ENCODE measurements around the gene KRT10.

Gene KRT10

DNA sequence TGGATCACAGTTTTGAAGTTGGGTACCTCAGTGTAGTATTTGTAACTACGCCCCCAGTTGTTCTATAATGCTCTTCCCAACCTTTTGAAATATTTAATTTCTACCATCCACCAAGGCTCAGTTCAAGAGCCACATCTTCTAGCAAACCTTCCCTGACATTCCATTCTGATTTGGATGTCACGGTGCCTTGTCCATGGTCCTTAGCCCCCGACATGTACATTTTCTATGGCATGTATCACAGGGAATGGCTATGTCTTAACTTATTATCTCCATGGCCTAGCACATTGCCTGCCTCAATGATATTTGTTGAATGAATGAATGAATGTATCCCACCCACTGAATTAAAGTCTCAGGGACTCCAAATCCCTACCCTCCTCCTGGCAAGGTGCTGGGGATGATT lies 16.3 kb downstream of the KRT10 start:
- DNase-seq (ENCODE audit: low read depth in 2 of 2): no peak

DNA sequence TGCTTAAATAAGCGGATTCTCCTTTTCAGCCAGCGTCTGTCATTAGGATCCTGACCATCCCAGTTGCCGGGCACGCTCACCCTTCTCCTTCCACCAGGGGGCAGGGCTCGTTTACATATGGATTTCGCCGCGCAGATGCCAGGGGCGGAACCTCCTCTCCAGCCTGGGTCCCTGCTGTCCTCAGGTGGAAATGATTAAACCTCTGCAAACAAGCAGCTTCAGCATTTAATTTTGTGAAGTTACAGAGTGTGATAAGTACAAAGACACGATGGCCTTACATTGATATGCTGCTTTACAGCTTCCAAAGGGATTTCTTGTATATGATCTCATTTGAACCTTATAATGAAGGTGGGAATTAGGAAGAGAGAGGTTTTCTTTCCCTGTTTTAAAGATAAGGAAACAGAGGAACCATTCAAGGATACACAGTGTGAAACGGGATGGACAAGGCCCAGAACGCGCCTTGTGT lies 18.8 kb downstream of the KRT10 start:
- DNase-seq (ENCODE audit: low read depth in 2 of 2): peak; percentile 64 to 69

DNA sequence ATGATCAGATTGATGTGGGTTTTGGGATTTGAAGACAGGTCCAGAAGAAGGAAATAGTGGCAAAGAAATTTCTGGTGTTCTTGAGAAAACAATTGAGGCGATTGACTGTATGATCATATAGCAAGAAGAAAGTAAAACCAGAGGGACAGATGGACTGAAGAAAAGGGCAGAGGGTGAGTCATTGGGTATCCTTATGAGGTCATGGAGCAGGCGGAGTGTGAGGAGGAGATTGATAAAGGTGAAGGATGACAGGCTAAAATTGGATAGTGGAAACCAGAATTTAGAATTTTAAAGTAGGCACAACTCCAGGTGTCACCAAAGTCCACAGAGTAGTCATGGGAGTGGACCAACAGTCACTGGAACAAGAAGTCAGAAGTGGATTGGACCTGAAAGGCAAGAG lies 21.3 kb downstream of the KRT10 start:
- DNase-seq (ENCODE audit: low read depth in 2 of 2): no peak

DNA sequence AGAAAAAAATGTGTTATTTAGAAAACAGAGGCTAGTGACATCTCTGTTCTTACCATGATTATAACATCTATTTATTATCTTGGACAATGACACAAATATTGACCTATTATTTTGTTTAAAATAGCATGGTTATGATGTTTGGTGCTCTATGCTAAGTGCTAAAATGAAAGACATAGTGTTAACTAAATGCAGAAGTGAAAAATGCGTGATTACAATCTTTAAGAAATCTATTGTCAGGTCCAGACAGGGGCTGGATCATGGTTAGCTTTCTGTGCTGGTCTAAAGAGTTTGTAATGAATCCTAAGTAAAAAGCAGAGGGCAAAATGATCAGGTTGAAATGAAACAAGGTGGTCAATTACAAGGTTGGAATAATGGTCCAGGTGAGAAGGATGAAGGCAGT lies 22.0 kb downstream of the KRT10 start:
- no peak for DNase-seq (ENCODE audit: low read depth in 2 of 2)

DNA sequence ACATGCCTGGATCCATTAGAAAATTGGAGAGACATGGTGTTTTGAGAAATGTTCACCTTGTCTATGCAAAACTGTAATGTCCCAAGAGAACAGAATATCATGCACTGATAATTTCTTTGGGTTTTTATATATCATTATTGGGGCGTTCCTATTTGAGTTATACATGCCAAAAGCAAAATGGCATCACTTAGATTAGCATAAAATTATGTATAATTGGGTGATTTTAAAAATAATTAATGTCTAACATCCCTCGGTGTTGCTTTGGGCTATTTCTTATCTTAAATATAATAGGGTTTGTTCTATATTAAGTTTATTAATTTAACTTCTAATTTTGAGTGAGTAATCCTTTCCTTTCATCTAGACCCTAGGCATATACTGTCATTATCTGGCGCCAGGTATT lies 22.6 kb downstream of the KRT10 start, which contains the start of gene KRT28:
Gene KRT28 (minus strand): TSS at position 101 of the 400 bp plus-strand sequence. CDS start 66 bp downstream, at position 35.
- DNase-seq (ENCODE audit: low read depth in 2 of 2): no peak

DNA sequence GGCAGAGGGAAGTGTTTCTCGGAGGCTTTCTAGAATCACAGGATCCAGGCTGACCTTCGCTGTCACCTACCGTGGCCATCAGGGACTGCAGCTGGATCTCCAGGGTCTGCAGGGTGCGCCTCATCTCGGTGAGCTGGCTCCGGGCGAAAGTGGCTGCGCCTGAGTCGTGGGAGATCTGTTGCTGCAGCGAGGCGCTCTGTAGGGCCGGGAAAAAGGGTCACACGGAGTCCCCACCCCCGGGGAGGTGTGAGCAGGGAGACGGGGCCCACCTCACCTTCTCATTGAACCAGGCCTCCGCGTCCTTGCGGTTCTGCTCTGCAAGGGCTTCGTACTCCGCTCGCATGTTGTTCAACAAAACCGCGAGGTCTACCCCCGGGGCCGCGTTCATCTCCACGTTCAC lies 25.6 kb downstream of the KRT10 start:
- no peak for DNase-seq (ENCODE audit: low read depth in 2 of 2)

DNA sequence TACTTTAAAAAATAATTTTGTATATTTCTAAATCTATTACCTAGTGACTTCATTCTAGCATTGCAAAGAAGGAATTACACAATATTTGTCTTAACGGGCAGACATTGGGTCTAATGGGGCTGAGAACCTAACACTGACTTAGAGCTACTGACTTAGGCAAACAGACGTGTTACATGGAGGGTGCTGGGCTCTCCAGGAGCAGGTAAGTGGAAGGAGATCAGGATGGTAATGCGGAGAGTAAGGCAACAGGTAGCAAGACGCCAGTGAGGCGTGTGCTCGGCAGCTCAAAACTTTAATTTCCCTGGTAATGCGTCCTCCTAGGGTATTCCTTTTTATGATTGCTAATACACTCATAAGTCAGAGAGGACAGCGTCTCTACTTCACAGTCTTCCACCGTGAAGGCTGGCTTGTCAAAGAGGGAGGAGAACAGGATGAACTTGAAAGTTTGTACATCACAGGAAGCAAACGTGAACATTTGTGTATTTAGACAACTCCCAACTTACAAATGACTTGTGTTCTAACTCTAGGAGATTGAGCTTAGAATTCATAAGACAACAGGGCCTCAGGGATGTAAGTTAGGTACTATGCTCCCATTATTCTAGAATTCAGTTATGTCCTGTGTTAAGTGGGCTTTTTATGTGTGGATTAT lies 27.3 kb downstream of the KRT10 start:
- no peak for DNase-seq (ENCODE audit: low read depth in 2 of 2)

DNA sequence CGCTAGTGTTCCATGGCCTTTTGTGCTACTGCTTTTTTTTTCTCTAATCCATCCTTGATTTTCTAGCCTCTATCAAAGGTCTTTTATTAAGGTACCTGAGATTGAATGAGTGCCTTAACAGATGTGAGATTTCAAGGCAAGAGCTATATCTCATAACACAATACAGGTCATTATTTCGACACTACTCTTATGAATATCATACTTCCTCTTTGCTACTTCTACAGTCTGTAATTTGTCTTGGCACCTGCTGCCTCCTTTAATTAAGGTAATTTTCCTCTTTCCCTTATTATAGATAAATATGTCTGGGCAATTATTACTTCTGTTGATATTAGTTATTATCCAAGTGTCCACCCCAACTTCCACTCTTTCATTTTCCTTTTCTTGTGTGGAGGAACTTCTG lies 27.9 kb downstream of the KRT10 start:
- DNase-seq (ENCODE audit: low read depth in 2 of 2): no peak

DNA sequence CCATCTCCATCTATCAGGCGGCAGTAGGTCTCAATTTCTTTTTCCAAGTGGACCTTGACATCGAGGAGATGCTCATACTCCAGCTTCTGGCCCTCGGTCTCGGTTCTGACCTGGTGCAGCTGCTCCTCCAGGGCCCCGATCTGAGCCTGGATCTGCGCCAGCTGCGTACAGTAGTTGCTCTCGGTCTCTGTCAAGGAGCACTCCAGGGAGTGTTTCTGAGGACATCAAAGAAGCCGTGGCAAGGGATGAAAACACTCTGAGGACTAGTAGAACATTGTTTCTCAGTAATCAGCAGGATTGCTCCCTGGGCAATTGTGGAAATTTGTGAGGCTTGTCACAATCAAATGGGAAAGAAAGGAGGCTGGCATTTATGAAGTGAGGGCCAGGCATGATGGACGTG lies 28.6 kb downstream of the KRT10 start:
- no peak for DNase-seq (ENCODE audit: low read depth in 2 of 2)

DNA sequence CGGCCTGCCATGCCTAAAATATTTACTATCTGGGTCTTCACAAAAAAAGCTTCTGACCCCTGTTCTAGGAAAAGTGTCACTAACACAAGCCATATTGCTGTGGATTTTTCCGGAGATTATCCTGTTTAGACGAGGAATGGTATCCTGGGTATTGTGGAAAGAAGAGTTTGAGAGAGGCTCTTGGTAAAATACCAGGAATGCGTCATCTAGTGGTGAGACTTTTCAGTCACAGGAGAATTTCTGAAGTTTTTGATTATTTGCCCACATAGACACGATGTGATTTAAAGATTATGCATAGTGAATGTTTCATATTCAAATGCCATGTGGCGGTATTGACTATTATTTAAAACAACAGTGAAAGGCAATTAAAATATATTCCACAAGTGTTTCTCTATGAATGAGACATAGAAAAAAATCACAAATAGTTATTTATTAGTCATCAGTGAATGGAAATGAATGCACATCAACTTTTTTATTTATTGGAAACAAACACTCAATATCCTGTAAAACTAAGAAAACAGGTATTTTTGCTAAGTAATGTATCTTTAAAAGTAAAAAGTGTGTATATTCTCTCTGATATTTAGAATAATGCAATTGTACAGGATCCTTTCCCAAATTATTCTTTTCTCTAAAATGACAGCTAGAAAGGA lies 30.5 kb downstream of the KRT10 start:
- DNase-seq (ENCODE audit: low read depth in 2 of 2): no peak

DNA sequence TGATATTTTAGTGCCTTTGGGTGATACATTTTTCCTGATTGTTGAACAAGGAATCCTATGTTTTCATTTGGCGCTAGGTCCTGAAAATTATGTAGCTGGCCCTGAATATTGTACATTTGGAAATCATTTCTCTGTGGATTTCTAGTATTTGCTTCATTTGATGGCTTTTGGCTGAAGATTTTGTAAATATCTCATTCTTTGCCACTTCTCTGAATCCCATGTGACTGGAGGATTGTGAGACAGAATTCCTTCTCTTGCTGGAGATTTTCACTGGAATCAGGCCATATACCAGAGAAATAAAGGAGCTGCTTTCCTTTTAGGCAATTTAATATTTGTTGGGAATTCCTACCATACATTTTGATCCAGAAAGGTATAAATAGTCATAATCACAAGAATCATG lies 31.3 kb downstream of the KRT10 start:
- DNase-seq (ENCODE audit: low read depth in 2 of 2): no peak

DNA sequence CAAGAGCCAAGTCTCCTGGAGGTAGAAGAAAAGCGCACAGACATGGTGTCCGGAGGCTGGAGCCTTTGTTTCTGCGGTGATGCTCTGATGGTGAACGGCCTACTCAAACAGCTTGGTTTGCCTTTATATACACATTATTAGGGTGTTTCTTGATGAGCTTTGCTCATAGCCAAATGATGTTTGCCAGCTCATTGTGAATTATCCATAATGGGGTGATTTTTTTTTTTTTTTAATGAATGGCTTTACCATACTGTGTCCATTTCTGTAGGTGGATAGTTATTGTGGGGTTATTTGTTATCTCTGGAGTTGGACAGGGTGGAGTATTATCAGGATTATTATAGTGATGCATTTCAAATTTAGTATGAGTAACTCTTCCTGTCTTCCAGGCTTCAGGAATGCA lies 40.0 kb downstream of the KRT10 start, which contains the start of gene KRT27:
Gene KRT27 (minus strand): TSS at position 101 of the 400 bp plus-strand sequence. CDS start 57 bp downstream, at position 44.
- no peak for DNase-seq (ENCODE audit: low read depth in 2 of 2)

DNA sequence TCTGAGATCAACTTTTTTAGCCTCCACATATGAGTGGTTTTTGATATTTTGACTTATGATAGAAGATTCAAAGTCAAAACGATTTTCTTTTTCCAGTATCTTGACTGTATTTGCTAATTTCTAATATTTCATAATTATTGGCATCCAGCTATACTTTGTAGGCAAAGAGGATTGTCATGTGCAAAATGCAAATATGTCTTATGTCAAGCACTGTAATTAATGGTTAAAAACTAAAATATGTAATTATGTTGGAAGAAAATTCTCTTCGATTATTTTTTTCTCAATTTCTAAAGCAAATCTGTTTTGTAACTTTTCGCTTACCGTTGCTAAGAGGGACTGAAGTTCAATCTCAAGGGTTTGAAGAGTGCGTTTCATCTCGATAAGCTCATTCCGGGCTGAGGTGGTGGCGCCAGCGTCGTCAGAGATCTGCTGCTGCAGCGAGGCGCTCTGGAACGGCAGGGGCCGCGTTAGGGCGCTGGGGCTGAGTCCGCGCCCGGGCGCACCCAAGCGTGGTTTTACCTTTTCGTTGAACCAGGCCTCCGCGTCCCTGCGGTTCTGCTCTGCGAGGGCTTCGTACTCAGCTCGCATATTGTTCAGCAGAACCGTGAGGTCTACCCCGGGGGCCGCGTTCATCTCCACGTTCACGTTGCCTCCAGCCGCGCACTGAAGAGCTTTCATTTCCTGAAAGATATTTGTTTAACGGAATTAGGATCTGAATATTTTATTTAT lies 43.1 kb downstream of the KRT10 start:
- peak in 1 of 2 donors; percentile 8 for DNase-seq (ENCODE audit: low read depth in 2 of 2)

DNA sequence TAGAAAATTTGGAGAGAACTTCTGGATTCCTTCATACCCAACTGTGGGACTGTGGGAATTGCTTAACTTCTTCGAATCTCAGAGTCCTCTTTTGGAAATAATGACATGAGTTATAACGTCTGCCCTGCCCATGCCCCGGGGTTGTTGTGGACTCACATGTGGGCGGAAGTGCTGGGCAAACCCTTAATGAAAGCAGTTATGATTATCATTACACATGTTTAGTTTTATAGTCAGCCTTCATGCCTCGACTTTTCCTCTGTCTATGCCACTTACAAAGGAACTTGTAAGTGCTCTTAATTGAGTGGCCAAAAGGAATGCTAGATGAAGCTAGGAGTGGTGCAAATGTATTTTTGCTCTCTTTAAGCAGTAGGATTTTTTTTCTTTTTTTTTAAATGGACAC lies 44.0 kb downstream of the KRT10 start:
- no peak for DNase-seq (ENCODE audit: low read depth in 2 of 2)

DNA sequence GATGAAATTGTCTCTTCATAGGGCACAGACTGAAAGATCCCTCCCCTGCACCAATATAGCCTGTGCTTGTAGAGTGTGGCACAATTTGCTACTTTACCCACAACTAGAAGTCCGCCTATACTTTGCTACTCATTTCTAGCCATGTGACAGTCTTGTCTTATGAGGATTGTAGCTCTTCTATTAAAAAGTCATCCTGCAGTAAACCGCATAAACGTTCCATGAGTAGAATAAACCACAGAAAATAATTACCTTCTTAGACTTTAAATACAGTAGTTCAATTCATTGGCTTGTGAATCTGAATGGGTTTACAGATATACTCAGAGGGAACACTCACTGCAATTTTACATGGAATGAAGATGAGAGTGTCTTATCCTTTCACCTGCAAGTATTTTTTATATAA lies 44.4 kb downstream of the KRT10 start:
- DNase-seq (ENCODE audit: low read depth in 2 of 2): no peak

DNA sequence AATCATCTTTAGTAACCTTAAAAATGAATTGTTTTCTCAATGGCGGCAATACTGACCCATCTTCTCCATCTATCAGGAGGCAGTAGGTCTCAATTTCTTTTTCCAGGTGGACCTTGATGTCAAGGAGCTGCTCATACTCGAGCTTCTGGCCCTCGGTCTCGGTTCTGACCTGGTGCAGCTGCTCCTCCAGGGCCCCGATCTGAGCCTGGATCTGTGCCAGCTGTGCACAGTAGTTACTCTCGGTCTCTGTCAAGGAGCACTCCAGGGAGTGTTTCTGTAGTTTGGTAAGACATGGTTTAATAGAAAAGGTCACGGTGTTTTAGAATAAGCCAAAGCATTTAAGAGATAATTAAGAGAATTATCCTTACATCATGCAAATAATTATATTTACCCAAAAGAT lies 45.0 kb downstream of the KRT10 start:
- DNase-seq (ENCODE audit: low read depth in 2 of 2): no peak

DNA sequence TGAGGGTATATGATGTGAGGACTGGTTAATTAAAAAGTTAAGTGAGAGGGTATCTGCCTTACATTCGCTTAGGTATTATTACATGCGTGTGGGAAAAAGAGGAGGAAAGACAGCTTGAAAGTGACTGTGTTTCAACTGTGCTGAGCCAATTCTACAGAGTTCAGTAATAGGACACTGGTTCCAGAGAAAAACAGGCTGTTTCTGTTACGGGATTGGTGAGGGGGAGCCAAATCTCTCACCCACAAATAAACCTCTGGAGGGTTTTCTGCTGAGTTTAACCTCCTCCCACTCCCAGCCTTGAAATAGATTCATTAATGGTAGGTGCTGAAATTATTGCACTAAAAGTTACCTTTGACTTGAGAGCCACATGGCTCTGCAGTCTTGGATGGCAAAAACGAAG lies 46.5 kb downstream of the KRT10 start:
- DNase-seq (ENCODE audit: low read depth in 2 of 2): no peak

DNA sequence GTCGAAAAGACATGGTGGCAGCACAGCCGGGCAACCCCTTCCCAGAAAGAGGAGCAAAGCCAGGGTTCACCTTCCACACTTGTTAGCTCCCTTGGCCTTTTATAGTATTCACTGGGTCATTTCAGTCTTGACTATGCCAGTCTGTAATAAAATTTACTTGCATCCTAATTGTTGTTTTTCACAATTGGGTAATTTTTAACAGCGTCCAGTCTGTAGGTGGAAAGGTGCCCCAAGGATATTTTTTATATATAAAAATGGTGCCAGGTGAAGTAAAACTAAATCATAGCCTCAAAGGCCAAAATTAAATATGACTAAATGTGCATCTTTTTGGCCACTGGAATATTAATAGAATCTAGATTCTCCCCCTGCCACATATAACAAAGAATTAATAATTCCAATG lies 50.3 kb downstream of the KRT10 start, which contains the start of gene KRT26:
Gene KRT26 (minus strand): TSS at position 101 of the 400 bp plus-strand sequence. CDS start 88 bp downstream, at position 13.
- no peak for DNase-seq (ENCODE audit: low read depth in 2 of 2)

Measured in activated CD4-positive, alpha-beta T cell treated with anti-CD3 and anti-CD28 coated beads for 24 hours (primary cell).